H1 (cell line): ENCODE data around the gene ANXA9. TPM values are rescaled to one million over a fixed set of nuclear protein-coding genes. Genes with fewer than 3 reads are reported as not detected.

Source experiments
- CTCF ChIA-PET: fragments of 300-600 bp; sonication (Branson Sonifier 250); formaldehyde crosslinking; loops from one replicate; lab custom pipeline; 2021; ENCODE audit not compliant: partially characterized antibody; lab: Charles Lee
- POLR2A ChIA-PET: fragments of 300-600 bp; sonication (Branson Sonifier 250); formaldehyde crosslinking; loops from one replicate; lab custom pipeline; 2021; ENCODE audit warnings: inconsistent platforms; ENCODE audit not compliant: partially characterized antibody; lab: Charles Lee
- DNase-seq, 2 experiments: peaks; one replicate each; pipeline versions ENCODE4 v3.0.0 to v3.0.0-alpha.2; 2010 to 2022; ENCODE audit warnings: low spot score in 2 of 2, low read depth in 1 of 2, mixed read lengths in 1 of 2
- FAIRE-seq: peaks from 2 replicates; lab custom pipeline; 2011; peaks lifted over from hg19 to GRCh38; lab: Jason Lieb, UNC
- H2AFZ ChIP-seq: 2 replicates; pipeline ENCODE4 v1.8.1; 2012; ENCODE audit warnings: low read length, inconsistent platforms
- H2AK5ac ChIP-seq: 2 replicates; pipeline ENCODE4 v1.6.1; 2013; ENCODE audit warnings: low read depth, low read length
- H2BK120ac ChIP-seq: replicated peaks from 2 replicates; pipeline ENCODE3; 2013; ENCODE audit warnings: low read depth, low read length, inconsistent platforms
- H2BK12ac ChIP-seq: 2 replicates; pipeline ENCODE4 v1.6.1; 2013; ENCODE audit warnings: low read depth, low read length
- H2BK15ac ChIP-seq: 2 replicates; pipeline ENCODE4 v1.6.1; 2013; ENCODE audit warnings: low read length
- H2BK20ac ChIP-seq: 2 replicates; pipeline ENCODE4 v1.6.1; 2013; ENCODE audit warnings: low read length
- H2BK5ac ChIP-seq: 2 replicates; pipeline ENCODE4 v1.6.1; 2013; ENCODE audit warnings: low read depth, low read length
- H3K14ac ChIP-seq: 2 replicates; pipeline ENCODE4 v1.6.1; 2013; ENCODE audit warnings: inconsistent platforms; ENCODE audit not compliant: insufficient read length
- H3K18ac ChIP-seq: 2 replicates; pipeline ENCODE4 v1.6.1; 2013; ENCODE audit warnings: low read length; ENCODE audit errors: extremely low read depth
- H3K23ac ChIP-seq: 2 replicates; pipeline ENCODE4 v1.6.1; 2013; ENCODE audit warnings: inconsistent platforms; ENCODE audit not compliant: insufficient read length
- H3K23me2 ChIP-seq: 2 replicates; pipeline ENCODE4 v1.6.1; 2013; ENCODE audit warnings: low read depth, low read length
- H3K27ac ChIP-seq: 2 replicates; pipeline ENCODE4 v1.6.1; 2011; ENCODE audit warnings: low read depth, low read length, inconsistent platforms
- H3K27me3 ChIP-seq, 4 experiments: replicated peaks in 1 of 4; 1 replicate in 1 of 4; 2 replicates in 3 of 4; pipeline versions ENCODE4 v1.6.1 to v1.8.1; 2011 to 2013; ENCODE audit warnings: low read length in 3 of 4, mild to moderate bottlenecking in 3 of 4, inconsistent platforms in 2 of 4, mixed read lengths in 2 of 4, moderate library complexity in 1 of 4; ENCODE audit not compliant: control insufficient read depth in 3 of 4, insufficient read depth in 3 of 4; ENCODE audit errors: extremely low read depth in 1 of 4
- H3K36me3 ChIP-seq, 4 experiments: 2 replicates each; pipeline versions ENCODE4 v1.6.1 to v1.8.1; 2011 to 2013; ENCODE audit warnings: mild to moderate bottlenecking in 4 of 4, low read length in 3 of 4, moderate library complexity in 2 of 4, control low read depth in 1 of 4, inconsistent platforms in 1 of 4; ENCODE audit not compliant: insufficient read depth in 4 of 4, control insufficient read depth in 2 of 4
- H3K4ac ChIP-seq: replicated peaks from 2 replicates; pipeline ENCODE3; 2013; ENCODE audit warnings: low read length, low read depth, mixed read lengths, inconsistent platforms; ENCODE audit not compliant: insufficient read length
- H3K4me1 ChIP-seq, 4 experiments: replicated peaks in 1 of 4; 1 replicate in 1 of 4; 2 replicates in 3 of 4; pipeline versions ENCODE4 v1.6.1 to v1.8.1; 2011 to 2013; ENCODE audit warnings: low read length in 3 of 4, inconsistent platforms in 2 of 4, mixed read lengths in 1 of 4; ENCODE audit not compliant: insufficient read depth in 4 of 4, control insufficient read depth in 3 of 4
- H3K4me2 ChIP-seq, 2 experiments: 2 replicates each; pipeline versions ENCODE4 v1.6.1 to v1.8.1; 2011 to 2013; ENCODE audit warnings: low read depth in 2 of 2, low read length in 2 of 2, control low read depth in 1 of 2, inconsistent platforms in 1 of 2, mild to moderate bottlenecking in 1 of 2; ENCODE audit not compliant: insufficient read depth in 1 of 2
- H3K4me3 ChIP-seq, 4 experiments: fragments of 200-600, 300-600 bp in 1 of 4; sonication (generic), shearing (Covaris generic), sonication (Bioruptor Twin) in 1 of 4; 2 replicates each; pipeline versions ENCODE4 v1.5.1 to v1.8.1; 2011 to 2016; ENCODE audit warnings: low read length in 4 of 4, low read depth in 3 of 4, control low read depth in 2 of 4, inconsistent platforms in 2 of 4, mild to moderate bottlenecking in 2 of 4, mixed read lengths in 1 of 4, moderate library complexity in 1 of 4; ENCODE audit not compliant: insufficient read depth in 2 of 4; ENCODE audit errors: extremely low read depth in 1 of 4
- H3K56ac ChIP-seq: replicated peaks from 2 replicates; pipeline ENCODE3; 2013; ENCODE audit warnings: low read depth, mild to moderate bottlenecking, mixed read lengths, low read length, inconsistent platforms; ENCODE audit not compliant: insufficient read length
- H3K79me1 ChIP-seq: 2 replicates; pipeline ENCODE4 v1.6.1; 2013; ENCODE audit warnings: low read depth, low read length, control low read depth
- H3K79me2 ChIP-seq, 2 experiments: 2 replicates each; pipeline versions ENCODE4 v1.6.1 to v1.8.1; 2012 to 2013; ENCODE audit warnings: low read length in 2 of 2, mild to moderate bottlenecking in 2 of 2, inconsistent platforms in 1 of 2; ENCODE audit not compliant: insufficient read depth in 2 of 2, control insufficient read depth in 1 of 2
- H3K9ac ChIP-seq, 4 experiments: replicated peaks in 1 of 4; 1 replicate in 1 of 4; 2 replicates in 3 of 4; pipeline versions ENCODE4 v1.6.1 to v1.8.1; 2011 to 2013; ENCODE audit warnings: low read depth in 3 of 4, low read length in 3 of 4, control low read depth in 2 of 4, mild to moderate bottlenecking in 2 of 4, moderate library complexity in 2 of 4, inconsistent platforms in 1 of 4; ENCODE audit errors: extremely low read depth in 1 of 4
- H3K9me3 ChIP-seq, 2 experiments: 2 replicates each; pipeline versions ENCODE4 v1.6.1 to v1.8.1; 2012 to 2013; ENCODE audit warnings: mild to moderate bottlenecking in 2 of 2, moderate library complexity in 2 of 2, control low read depth in 1 of 2, inconsistent platforms in 1 of 2, low read depth in 1 of 2, low read length in 1 of 2, mixed read lengths in 1 of 2; ENCODE audit not compliant: insufficient read depth in 2 of 2
- H4K20me1 ChIP-seq, 2 experiments: replicated peaks in 1 of 2; 2 replicates each; pipeline versions ENCODE3 to v1.8.1; 2011 to 2013; ENCODE audit warnings: inconsistent platforms in 2 of 2, low read length in 2 of 2, mild to moderate bottlenecking in 1 of 2; ENCODE audit not compliant: insufficient read depth in 2 of 2, control insufficient read depth in 1 of 2
- H4K5ac ChIP-seq: 2 replicates; pipeline ENCODE4 v1.6.1; 2013; ENCODE audit warnings: low read length, low read depth, mixed read lengths, inconsistent platforms; ENCODE audit not compliant: insufficient read length
- H4K8ac ChIP-seq: 2 replicates; pipeline ENCODE4 v1.8.0; 2013; ENCODE audit warnings: mild to moderate bottlenecking, moderate library complexity, low read length, inconsistent platforms; ENCODE audit not compliant: insufficient read depth; ENCODE audit errors: extremely low read depth
- H4K91ac ChIP-seq: replicated peaks from 2 replicates; pipeline ENCODE3; 2013; ENCODE audit warnings: low read length, mixed read lengths, inconsistent platforms; ENCODE audit not compliant: insufficient read length
- BRCA1 ChIP-seq: IDR thresholded peaks from 2 replicates; pipeline ENCODE4 v1.6.1; 2012; ENCODE audit warnings: low read depth, low read length, improper control_type of control experiment
- E2F6 ChIP-seq: IDR thresholded peaks from 2 replicates; pipeline ENCODE4 v1.6.1; 2012; ENCODE audit warnings: inconsistent platforms
- GABPA ChIP-seq: IDR thresholded peaks from 2 replicates; pipeline ENCODE4 v1.6.1; 2011; ENCODE audit warnings: mild to moderate bottlenecking, low read length, moderate library complexity, borderline replicate concordance; ENCODE audit not compliant: insufficient read depth
- GTF2F1 ChIP-seq: IDR thresholded peaks from 2 replicates; pipeline ENCODE4 v1.6.1; 2012; ENCODE audit warnings: low read depth, low read length, improper control_type of control experiment, borderline replicate concordance
- HDAC6 ChIP-seq: IDR thresholded peaks from one replicate; pipeline ENCODE4 v1.7.1; 2012; ENCODE audit warnings: low read depth, mild to moderate bottlenecking, inconsistent platforms, low read length, moderate library complexity
- KDM1A ChIP-seq: fragments of 200-600, 300-600 bp; sonication (generic); IDR thresholded peaks from 2 replicates; pipeline ENCODE4 v1.7.1; 2016; ENCODE audit warnings: mild to moderate bottlenecking, low read length, borderline replicate concordance
- KDM5A ChIP-seq: fragments of 200-600 bp; IDR thresholded peaks from 2 replicates; pipeline ENCODE4 v1.7.1; 2012; ENCODE audit warnings: mild to moderate bottlenecking, low read length, inconsistent platforms, mixed read lengths
- MAX ChIP-seq: IDR thresholded peaks from 2 replicates; pipeline ENCODE4 v1.6.1; 2012; ENCODE audit warnings: inconsistent platforms
- RAD21 ChIP-seq, 2 experiments: IDR thresholded peaks in 1 of 2; conservative IDR thresholded peaks in 1 of 2; 2 replicates each; pipeline ENCODE4 v1.6.1; 2011; ENCODE audit warnings: low read depth in 2 of 2, low read length in 2 of 2, improper control_type of control experiment in 1 of 2, inconsistent platforms in 1 of 2, mild to moderate bottlenecking in 1 of 2, moderate library complexity in 1 of 2
- RBBP5 ChIP-seq: IDR thresholded peaks from 2 replicates; pipeline ENCODE4 v1.7.1; 2012; ENCODE audit warnings: low read depth, mild to moderate bottlenecking, inconsistent platforms, low read length, moderate library complexity, borderline replicate concordance
- RNF2 ChIP-seq: fragments of 200-900, 300-1000 bp; sonication (generic); IDR thresholded peaks from 2 replicates; pipeline ENCODE4 v1.7.1; 2016; ENCODE audit warnings: borderline replicate concordance, low read depth, mild to moderate bottlenecking, antibody characterized with exemption, low read length; ENCODE audit not compliant: poor library complexity, severe bottlenecking; ENCODE audit errors: missing control alignments
- SRF ChIP-seq: IDR thresholded peaks from 2 replicates; pipeline ENCODE4 v1.6.1; 2011; ENCODE audit warnings: mild to moderate bottlenecking, low read depth, low read length, moderate library complexity
- SUZ12 ChIP-seq: fragments of 200-600 bp; sonication (generic); IDR thresholded peaks from 2 replicates; pipeline ENCODE4 v1.6.1; 2012; ENCODE audit warnings: mild to moderate bottlenecking, inconsistent platforms, low read length, moderate library complexity, mixed read lengths
- WGBS, 2 experiments: shearing (Covaris generic) in 1 of 2; methylation state at CpG; one replicate each; pipeline versions ENCODE4 v1.1.6 to v1.1.7; 2013 to 2015; ENCODE audit warnings: low lambda C conversion rate in 2 of 2, mixed read lengths in 2 of 2, inconsistent platforms in 1 of 2, low coverage in 1 of 2, missing lambda C conversion rate in 1 of 2; ENCODE audit not compliant: insufficient replicate concordance in 2 of 2, insufficient coverage in 1 of 2, insufficient read length in 1 of 2; ENCODE audit errors: extremely low coverage in 1 of 2, missing lambda C conversion rate in 1 of 2; 5-methylcytosine and 5-hydroxymethylcytosine counted together
- polyA plus RNA-seq, 7 experiments: library from polyadenylated mRNA; depleted of rRNA in 3 of 7; stranded (reverse) in 5 of 7; unstranded in 2 of 7; fragments of >200 nt in 5 of 7; fragments of 200-250 nt in 2 of 7; gene quantifications; 1 replicate in 5 of 7; 2 replicates in 1 of 7; 4 replicates in 1 of 7; pipeline versions ENCODE4 v1.2.1 to v1.2.3, GENCODE V29; 2011 to 2013; ENCODE audit warnings: missing spikeins in 2 of 7, mixed read lengths in 2 of 7
- total RNA-seq: library from RNA; stranded (reverse); fragmentation: NEBNext Ultra II Directional; extraction: Animal tissue kit (Norgen Biotek cat#: 25700); gene quantifications from 2 replicates; pipeline ENCODE4 v1.2.1, GENCODE V29; 2021

Gene ANXA9
- total and polyA plus RNA-seq, 2 of the 8 experiments (the other 6 are each of a cell fraction or from before 2014, with no cell fraction given), result 1.8 to 3.5 TPM

GRCh38 chr1:150944856-150945255 is 37.2 kb upstream of the ANXA9 start:
- H3K23ac ChIP-seq, result no peak overlapping the region
- peaks cover 29 to 84% (median 64%) of the 10 kb centered on the region in 4 experiments for H3K36me3 ChIP-seq
- H3K79me1 ChIP-seq, result no peaks in the 10 kb centered on the region
- no peak overlapping the region for H3K14ac ChIP-seq
- WGBS, 2 experiments, result 87% methylated on average over 5 of the region's 5 CpGs; no CpG with 5 or more reads in 1 of the 2 experiments
- H3K27me3 ChIP-seq, result no peaks in the 10 kb centered on the region
- H2AFZ ChIP-seq, result no peak overlapping the region
- no peak overlapping the region for H3K9ac ChIP-seq
- no peak overlapping the region for H4K91ac ChIP-seq
- no peak overlapping the region for H4K5ac ChIP-seq
- FAIRE-seq (no peak), DNase-seq (no peak)
- no peak overlapping the region for H3K27ac ChIP-seq
- H3K4ac ChIP-seq, result no peak overlapping the region
- H3K4me1 ChIP-seq, result no peaks in the 10 kb centered on the region
- ChIA-PET POLR2A (interaction anchor here (0.6 to 0.9 kb wide), 2 partner anchors 9 to 27 kb away, joined by 3 read pairs; no protein-coding TSS in a partner anchor), CTCF (no interaction called here)
- no peaks in the 10 kb centered on the region for H3K23me2 ChIP-seq
- no peak overlapping the region for H2AK5ac ChIP-seq
- H2BK20ac ChIP-seq, result no peak overlapping the region
- no peaks in the 10 kb centered on the region for H3K9me3 ChIP-seq
- no peak overlapping the region for H2BK12ac ChIP-seq
- H4K20me1 ChIP-seq, result no peaks in the 10 kb centered on the region
- no peak overlapping the region for H4K8ac ChIP-seq
- no peak overlapping the region for H3K4me3 ChIP-seq
- no peak overlapping the region for H3K56ac ChIP-seq
- no peak overlapping the region for H3K4me2 ChIP-seq
- no peak overlapping the region for H2BK5ac ChIP-seq
- no peaks in the 10 kb centered on the region for H3K79me2 ChIP-seq
- H2BK120ac ChIP-seq, result no peak overlapping the region
- no peak overlapping the region for H2BK15ac ChIP-seq
- no peak overlapping the region for H3K18ac ChIP-seq
- TF ChIP-seq SUZ12 (no peak), E2F6 (no peak), GTF2F1 (no peak), GABPA (no peak), HDAC6 (no peak), MAX (no peak), SRF (no peak), KDM5A (no peak), RNF2 (no peak), BRCA1 (no peak), RBBP5 (no peak), KDM1A (no peak), RAD21 (IDR thresholded peaks at IDR 0.05 in 1 of 2, conservative IDR thresholded peaks at IDR 0.05 in 1 of 2; ENCODE audit: low read depth in 2 of 2, low read length in 2 of 2) (no peak)
